BE2C (cell line): ENCODE data around the gene PLXDC2.

Source experiments
- DNase-seq: peaks from one replicate; pipeline ENCODE4 v3.0.0-alpha.2; 2020
- H3K27me3 ChIP-seq: fragments of 250-450 bp; sonication (Bioruptor Pico); 2 replicates; pipeline ENCODE4 v1.5.1; 2020; ENCODE audit warnings: mild to moderate bottlenecking
- H3K36me3 ChIP-seq: fragments of 250-450 bp; sonication (Bioruptor Pico); 2 replicates; pipeline ENCODE4 v1.5.1; 2020; ENCODE audit warnings: mild to moderate bottlenecking
- H3K4me1 ChIP-seq: fragments of 250-450 bp; sonication (Bioruptor Pico); 2 replicates; pipeline ENCODE4 v1.5.1; 2020
- H3K4me3 ChIP-seq: 2 replicates; pipeline ENCODE4 v1.5.1; 2011; ENCODE audit warnings: low read depth, low read length
- H3K9me3 ChIP-seq: fragments of 250-450 bp; sonication (Bioruptor Pico); 2 replicates; pipeline ENCODE4 v1.5.1; 2020
- TF ChIP-seq, protein P1 (sequence below): IDR thresholded peaks from 2 replicates; pipeline ENCODE4 v1.5.1; 2012; ENCODE audit warnings: mild to moderate bottlenecking, low read depth, low read length

The PLXDC2 gene

DNA sequence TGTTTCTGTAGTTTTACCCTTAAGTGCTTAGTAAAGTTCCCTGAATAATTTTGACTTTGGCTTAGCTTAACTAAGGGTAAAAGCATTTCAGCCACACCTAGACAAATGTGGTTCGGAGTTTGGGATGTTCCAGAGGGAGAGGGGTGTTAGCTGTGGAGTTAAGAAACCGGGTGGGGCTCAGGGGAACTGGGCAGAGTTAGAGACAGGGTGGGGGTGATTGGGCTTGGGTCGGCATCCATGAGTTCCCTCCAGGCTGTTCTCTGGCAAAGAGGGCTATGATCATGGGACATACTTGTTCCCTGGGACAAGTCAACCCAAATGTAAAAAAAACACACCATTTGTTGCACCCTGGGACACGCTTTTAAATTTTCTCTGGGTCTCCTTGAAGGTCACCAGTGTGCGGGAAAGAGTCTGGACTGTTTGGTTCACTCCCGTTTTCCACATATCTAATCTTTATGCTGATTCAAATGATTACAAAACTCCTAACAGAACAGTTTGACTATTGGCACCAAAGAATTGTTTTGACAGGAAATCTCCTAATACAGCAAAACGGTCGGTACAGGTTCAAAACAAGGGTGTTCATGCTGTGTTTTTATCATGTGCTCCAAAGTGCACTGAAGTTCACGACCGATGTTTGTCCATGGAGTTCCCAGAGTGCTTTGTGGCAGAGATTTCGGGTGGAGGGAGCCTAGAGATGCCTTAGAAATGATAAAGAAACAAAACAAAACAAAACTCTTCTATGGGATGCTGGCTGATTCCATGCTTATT lies 56.5 kb downstream of the PLXDC2 start:
- no peak for DNase-seq
- H3K27me3 ChIP-seq: no peaks in the 10 kb centered on the region
- no peaks in the 10 kb centered on the region for H3K36me3 ChIP-seq
- H3K4me3 ChIP-seq: no peak overlapping the region
- H3K9me3 ChIP-seq: no peaks in the 10 kb centered on the region
- TF ChIP-seq, protein P1, sequence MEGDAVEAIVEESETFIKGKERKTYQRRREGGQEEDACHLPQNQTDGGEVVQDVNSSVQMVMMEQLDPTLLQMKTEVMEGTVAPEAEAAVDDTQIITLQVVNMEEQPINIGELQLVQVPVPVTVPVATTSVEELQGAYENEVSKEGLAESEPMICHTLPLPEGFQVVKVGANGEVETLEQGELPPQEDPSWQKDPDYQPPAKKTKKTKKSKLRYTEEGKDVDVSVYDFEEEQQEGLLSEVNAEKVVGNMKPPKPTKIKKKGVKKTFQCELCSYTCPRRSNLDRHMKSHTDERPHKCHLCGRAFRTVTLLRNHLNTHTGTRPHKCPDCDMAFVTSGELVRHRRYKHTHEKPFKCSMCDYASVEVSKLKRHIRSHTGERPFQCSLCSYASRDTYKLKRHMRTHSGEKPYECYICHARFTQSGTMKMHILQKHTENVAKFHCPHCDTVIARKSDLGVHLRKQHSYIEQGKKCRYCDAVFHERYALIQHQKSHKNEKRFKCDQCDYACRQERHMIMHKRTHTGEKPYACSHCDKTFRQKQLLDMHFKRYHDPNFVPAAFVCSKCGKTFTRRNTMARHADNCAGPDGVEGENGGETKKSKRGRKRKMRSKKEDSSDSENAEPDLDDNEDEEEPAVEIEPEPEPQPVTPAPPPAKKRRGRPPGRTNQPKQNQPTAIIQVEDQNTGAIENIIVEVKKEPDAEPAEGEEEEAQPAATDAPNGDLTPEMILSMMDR: no peak
- no peaks in the 10 kb centered on the region for H3K4me1 ChIP-seq

GRCh38 chr10:19874190-19874589 lies 58.0 kb downstream of the PLXDC2 start:
- TF ChIP-seq, protein P1: no peak
- Histone ChIP-seq H3K9me3 (no peaks in the 10 kb centered on the region), H3K4me3 (no peak overlapping the region), H3K27me3 (no peaks in the 10 kb centered on the region), H3K4me1 (no peaks in the 10 kb centered on the region), H3K36me3 (no peaks in the 10 kb centered on the region)
- no peak for DNase-seq

DNA sequence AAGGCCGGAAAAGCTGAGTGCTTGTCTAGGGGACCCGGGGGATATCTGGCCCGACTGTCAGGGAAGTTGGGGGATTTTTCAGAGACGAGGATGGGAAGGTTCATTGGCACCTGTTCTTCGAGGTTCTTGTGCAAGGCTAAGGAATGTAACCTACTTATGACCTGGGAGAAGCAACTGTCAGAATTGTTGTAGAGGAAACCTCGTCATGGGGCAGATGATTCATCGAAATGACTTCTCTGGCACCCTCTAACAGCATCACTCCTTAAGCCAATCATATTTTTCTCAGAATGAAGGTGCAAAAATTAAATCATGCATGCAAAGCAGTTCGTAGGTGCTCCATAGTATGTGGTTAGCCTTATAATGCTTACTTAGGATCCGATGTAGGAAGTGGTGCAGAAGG lies 58.6 kb downstream of the PLXDC2 start:
- H3K27me3 ChIP-seq: no peaks in the 10 kb centered on the region
- no peaks in the 10 kb centered on the region for H3K9me3 ChIP-seq
- no peaks in the 10 kb centered on the region for H3K4me1 ChIP-seq
- no peak overlapping the region for H3K4me3 ChIP-seq
- TF ChIP-seq, protein P1: no peak
- no peaks in the 10 kb centered on the region for H3K36me3 ChIP-seq
- no peak for DNase-seq

GRCh38 chr10:19876570-19876969 lies 60.3 kb downstream of the PLXDC2 start:
- DNase-seq: no peak
- TF ChIP-seq, protein P1: no peak
- Histone ChIP-seq H3K4me1 (no peaks in the 10 kb centered on the region), H3K9me3 (no peaks in the 10 kb centered on the region), H3K4me3 (no peak overlapping the region), H3K36me3 (no peaks in the 10 kb centered on the region), H3K27me3 (no peaks in the 10 kb centered on the region)

GRCh38 chr10:19877466-19878255 lies 61.4 kb downstream of the PLXDC2 start:
- H3K36me3 ChIP-seq: no peaks in the 10 kb centered on the region
- no peak for DNase-seq
- no peaks in the 10 kb centered on the region for H3K27me3 ChIP-seq
- H3K9me3 ChIP-seq: no peaks in the 10 kb centered on the region
- no peaks in the 10 kb centered on the region for H3K4me1 ChIP-seq
- TF ChIP-seq, protein P1: no peak
- H3K4me3 ChIP-seq: no peak overlapping the region

GRCh38 chr10:19882621-19883020 lies 66.4 kb downstream of the PLXDC2 start:
- Histone ChIP-seq H3K4me1 (no peaks in the 10 kb centered on the region), H3K36me3 (no peaks in the 10 kb centered on the region), H3K9me3 (no peaks in the 10 kb centered on the region), H3K4me3 (no peak overlapping the region), H3K27me3 (no peaks in the 10 kb centered on the region)
- TF ChIP-seq, protein P1: no peak
- DNase-seq: no peak
